ENCODE measurements around the gene FCAR.
"Not testable (repeated sequence)": the region's sequence is repeated elsewhere in the genome, so short reads cannot be mapped to it uniquely, and the experiment has no call there.

FCAR gene

DNA sequence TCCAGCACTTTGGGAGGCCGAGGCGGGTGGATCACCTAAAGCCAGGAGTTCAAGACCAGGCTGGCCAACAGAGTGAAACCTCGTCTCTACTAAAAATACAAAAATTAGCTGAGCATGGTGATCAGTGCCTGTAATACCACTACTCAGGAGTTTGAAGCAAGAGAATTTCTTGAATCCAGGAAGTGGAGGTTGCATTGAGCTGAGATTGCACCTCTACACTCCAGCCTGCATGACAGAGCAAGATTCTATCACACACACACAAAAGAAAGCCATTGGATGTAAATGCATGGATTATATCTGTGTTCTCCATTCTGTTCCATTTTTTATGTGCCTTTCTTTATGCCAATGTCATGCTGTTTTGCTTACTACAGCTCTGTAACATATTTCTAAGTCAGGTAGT is 15.6 kb upstream of the FCAR start:
- not testable (repeated sequence) for H3K36me3 ChIP-seq (ENCODE audit: control insufficient read depth, low read depth, low read length); H3K27ac ChIP-seq (ENCODE audit: low read length); H3K4me3 ChIP-seq (ENCODE audit: low read length); H3K27me3 ChIP-seq (ENCODE audit: control insufficient read depth, insufficient read depth, low read length); H3K9ac ChIP-seq (ENCODE audit: low read length); H3K9me3 ChIP-seq (ENCODE audit: control insufficient read depth, low read depth, low read length); H3K4me1 ChIP-seq (ENCODE audit: control insufficient read depth, low read depth, low read length)

DNA sequence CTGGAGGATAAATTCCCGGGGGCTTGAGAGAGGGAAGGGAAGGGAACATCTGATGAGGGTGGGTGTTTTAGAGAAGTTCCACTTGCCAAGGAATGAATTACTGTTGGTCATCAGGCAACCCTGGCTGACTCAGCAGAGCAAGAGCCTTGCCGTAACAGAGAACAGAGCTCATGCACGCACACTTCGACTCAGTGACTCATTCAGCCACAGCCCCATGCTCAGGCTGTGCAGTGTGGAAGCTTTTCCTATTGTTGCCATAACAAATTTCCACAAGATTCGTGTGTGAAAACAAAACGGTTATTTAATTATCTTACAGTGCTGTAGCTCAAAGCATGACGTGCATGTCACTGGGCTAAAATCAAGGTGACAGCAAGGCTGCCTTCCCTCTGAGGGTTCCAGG is 14.6 kb upstream of the FCAR start:
- not testable (repeated sequence) for H3K27me3 ChIP-seq (ENCODE audit: control insufficient read depth, insufficient read depth, low read length); H3K4me1 ChIP-seq (ENCODE audit: control insufficient read depth, low read depth, low read length); H3K9ac ChIP-seq (ENCODE audit: low read length); H3K36me3 ChIP-seq (ENCODE audit: control insufficient read depth, low read depth, low read length); H3K9me3 ChIP-seq (ENCODE audit: control insufficient read depth, low read depth, low read length); H3K4me3 ChIP-seq (ENCODE audit: low read length); H3K27ac ChIP-seq (ENCODE audit: low read length)

DNA sequence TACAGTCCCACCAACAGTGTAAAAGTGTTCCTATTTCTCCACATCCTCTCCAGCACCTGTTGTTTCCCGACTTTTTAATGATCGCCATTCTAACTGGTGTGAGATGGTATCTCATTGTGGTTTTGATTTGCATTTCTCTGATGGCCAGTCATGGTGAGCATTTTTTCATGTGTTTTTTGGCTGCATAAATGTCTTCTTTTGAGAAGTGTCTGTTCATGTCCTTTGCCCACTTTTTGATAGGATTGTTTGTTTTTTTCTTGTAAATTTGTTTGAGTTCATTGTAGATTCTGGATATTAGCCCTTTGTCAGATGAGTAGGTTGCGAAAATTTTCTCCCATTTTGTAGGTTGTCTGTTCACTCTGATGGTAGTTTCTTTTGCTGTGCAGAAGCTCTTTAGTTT is 10.6 kb upstream of the FCAR start:
- H3K4me3 ChIP-seq (ENCODE audit: low read length); H3K4me1 ChIP-seq (ENCODE audit: control insufficient read depth, low read depth, low read length); H3K9me3 ChIP-seq (ENCODE audit: control insufficient read depth, low read depth, low read length); H3K9ac ChIP-seq (ENCODE audit: low read length); H3K36me3 ChIP-seq (ENCODE audit: control insufficient read depth, low read depth, low read length); H3K27ac ChIP-seq (ENCODE audit: low read length); H3K27me3 ChIP-seq (ENCODE audit: control insufficient read depth, insufficient read depth, low read length): not testable (repeated sequence)

DNA sequence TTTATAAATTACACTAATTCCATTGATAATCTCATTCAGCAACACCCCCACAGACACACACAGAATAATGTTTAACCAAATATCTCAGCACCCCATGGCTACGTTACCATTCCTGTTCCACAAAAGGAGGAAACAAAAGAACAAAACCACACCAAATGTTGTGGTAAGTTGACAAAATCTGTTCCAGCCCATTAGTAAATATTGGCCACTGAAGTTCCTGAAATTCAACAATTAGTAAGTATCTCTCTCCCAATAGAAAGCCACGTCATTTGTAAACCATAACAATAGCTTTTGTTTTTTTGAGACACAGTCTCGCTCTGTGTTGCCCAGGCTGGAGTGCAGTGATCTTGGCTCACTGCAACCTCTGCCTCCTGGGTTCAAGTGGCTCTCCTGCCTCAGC is 2.3 kb upstream of the FCAR start:
- Histone ChIP-seq H3K9me3 (ENCODE audit: control insufficient read depth, low read depth, low read length) (peaks cover 4% of the 10 kb centered on the region), H3K4me1 (ENCODE audit: control insufficient read depth, low read depth, low read length) (no peaks in the 10 kb centered on the region), H3K27me3 (ENCODE audit: control insufficient read depth, insufficient read depth, low read length) (no peaks in the 10 kb centered on the region), H3K27ac (ENCODE audit: low read length) (no peak overlapping the region), H3K9ac (ENCODE audit: low read length) (no peak overlapping the region), H3K4me3 (ENCODE audit: low read length) (no peak overlapping the region), H3K36me3 (ENCODE audit: control insufficient read depth, low read depth, low read length) (no peaks in the 10 kb centered on the region)

DNA sequence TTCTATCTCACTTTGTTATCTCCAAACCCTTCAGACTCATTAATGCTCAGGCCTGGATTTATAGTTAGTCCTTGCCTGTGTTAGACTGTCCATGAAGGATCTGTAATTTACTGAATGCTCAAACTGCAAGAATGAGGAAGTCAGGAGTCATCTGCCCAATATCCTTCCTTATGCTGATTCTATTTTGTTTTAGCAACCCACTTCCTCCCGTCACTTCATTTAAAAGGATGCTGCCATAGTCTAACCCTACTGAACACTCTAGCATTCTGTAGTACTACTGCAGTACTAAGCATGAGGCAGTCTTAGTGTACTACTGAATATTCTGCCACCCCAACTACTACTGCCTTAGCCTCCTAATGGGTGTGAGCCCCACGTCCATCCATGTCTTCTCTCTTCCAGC is 1.5 kb downstream of the FCAR start:
- Histone ChIP-seq H3K9me3 (ENCODE audit: control insufficient read depth, low read depth, low read length) (peaks cover 4% of the 10 kb centered on the region), H3K4me3 (ENCODE audit: low read length) (no peak overlapping the region), H3K36me3 (ENCODE audit: control insufficient read depth, low read depth, low read length) (no peaks in the 10 kb centered on the region), H3K27me3 (ENCODE audit: control insufficient read depth, insufficient read depth, low read length) (peaks cover 2% of the 10 kb centered on the region), H3K27ac (ENCODE audit: low read length) (no peak overlapping the region), H3K9ac (ENCODE audit: low read length) (no peak overlapping the region), H3K4me1 (ENCODE audit: control insufficient read depth, low read depth, low read length) (no peaks in the 10 kb centered on the region)

DNA sequence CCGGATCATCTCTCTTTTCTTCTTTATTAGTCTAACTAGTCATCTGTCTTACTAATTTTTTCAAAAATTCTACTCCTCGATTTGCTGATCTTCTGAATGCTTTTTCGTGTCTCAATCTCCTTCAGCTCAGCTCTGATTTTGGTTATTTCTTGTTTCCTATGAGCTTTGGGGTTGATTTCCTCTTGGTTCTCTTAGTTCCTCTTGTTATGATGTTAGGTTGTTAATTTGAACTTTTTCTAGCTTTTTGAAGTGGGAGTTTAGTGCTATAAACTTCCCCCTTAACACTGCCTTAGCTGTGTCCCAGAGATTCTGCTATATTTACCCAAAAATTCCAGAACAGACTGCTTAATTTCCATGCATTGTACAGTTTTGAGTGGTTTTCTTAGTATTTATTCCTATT is 3.4 kb downstream of the FCAR start:
- no peak overlapping the region for H3K27ac ChIP-seq (ENCODE audit: low read length)
- H3K27me3 ChIP-seq (ENCODE audit: control insufficient read depth, insufficient read depth, low read length) = peaks cover 9% of the 10 kb centered on the region
- no peaks in the 10 kb centered on the region for H3K4me1 ChIP-seq (ENCODE audit: control insufficient read depth, low read depth, low read length)
- H3K9me3 ChIP-seq (ENCODE audit: control insufficient read depth, low read depth, low read length) = no peaks in the 10 kb centered on the region
- no peak overlapping the region for H3K4me3 ChIP-seq (ENCODE audit: low read length)
- H3K36me3 ChIP-seq (ENCODE audit: control insufficient read depth, low read depth, low read length) = no peaks in the 10 kb centered on the region
- no peak overlapping the region for H3K9ac ChIP-seq (ENCODE audit: low read length)

DNA sequence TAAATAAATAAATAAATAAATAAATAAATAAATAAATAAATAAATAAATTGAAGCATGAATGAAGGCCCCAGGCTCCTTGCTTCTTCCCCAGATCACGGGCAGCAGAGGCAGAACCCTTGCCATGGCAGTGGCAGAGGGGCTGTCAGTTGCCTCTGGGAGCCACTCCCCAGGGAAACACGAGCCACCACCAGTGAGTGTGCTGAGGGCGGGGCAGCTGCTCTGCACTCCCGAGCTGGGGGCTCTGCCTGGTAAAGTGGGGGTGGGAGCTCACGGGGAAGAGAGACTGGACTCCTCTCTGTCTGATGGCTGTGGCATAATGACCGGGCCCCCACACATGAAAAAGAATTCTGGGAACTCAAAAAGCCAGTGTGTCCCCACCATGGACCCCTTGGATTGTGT is 7.8 kb downstream of the FCAR start:
- H3K9ac ChIP-seq (ENCODE audit: low read length) = no peak overlapping the region
- H3K27ac ChIP-seq (ENCODE audit: low read length) = no peak overlapping the region
- H3K9me3 ChIP-seq (ENCODE audit: control insufficient read depth, low read depth, low read length) = no peaks in the 10 kb centered on the region
- peaks cover 9% of the 10 kb centered on the region for H3K27me3 ChIP-seq (ENCODE audit: control insufficient read depth, insufficient read depth, low read length)
- no peaks in the 10 kb centered on the region for H3K4me1 ChIP-seq (ENCODE audit: control insufficient read depth, low read depth, low read length)
- no peaks in the 10 kb centered on the region for H3K36me3 ChIP-seq (ENCODE audit: control insufficient read depth, low read depth, low read length)
- no peak overlapping the region for H3K4me3 ChIP-seq (ENCODE audit: low read length)

DNA sequence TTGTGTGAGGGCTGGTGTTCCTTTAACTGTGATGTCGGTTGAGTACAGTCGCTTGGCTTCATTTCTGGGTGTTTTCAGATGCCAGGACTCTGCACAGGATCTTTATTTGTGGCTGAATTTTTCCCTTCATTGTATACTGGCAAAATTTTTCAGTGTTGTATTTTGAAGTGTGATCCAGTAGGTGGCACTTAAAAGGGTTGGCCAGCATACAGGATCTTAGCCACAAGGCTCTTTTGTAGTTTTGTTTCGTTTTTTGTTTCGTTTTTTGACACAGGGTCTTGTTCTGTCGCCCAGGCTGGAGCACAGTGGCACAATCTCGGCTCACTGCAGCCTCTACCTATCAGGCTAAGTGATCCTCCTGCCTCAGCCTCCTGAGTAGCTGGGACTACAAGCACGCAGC is 8.7 kb downstream of the FCAR start:
- no peak overlapping the region for H3K27ac ChIP-seq (ENCODE audit: low read length)
- no peaks in the 10 kb centered on the region for H3K36me3 ChIP-seq (ENCODE audit: control insufficient read depth, low read depth, low read length)
- H3K9me3 ChIP-seq (ENCODE audit: control insufficient read depth, low read depth, low read length) = no peaks in the 10 kb centered on the region
- no peak overlapping the region for H3K9ac ChIP-seq (ENCODE audit: low read length)
- H3K4me3 ChIP-seq (ENCODE audit: low read length) = no peak overlapping the region
- H3K4me1 ChIP-seq (ENCODE audit: control insufficient read depth, low read depth, low read length) = no peaks in the 10 kb centered on the region
- H3K27me3 ChIP-seq (ENCODE audit: control insufficient read depth, insufficient read depth, low read length) = peaks cover 9% of the 10 kb centered on the region

DNA sequence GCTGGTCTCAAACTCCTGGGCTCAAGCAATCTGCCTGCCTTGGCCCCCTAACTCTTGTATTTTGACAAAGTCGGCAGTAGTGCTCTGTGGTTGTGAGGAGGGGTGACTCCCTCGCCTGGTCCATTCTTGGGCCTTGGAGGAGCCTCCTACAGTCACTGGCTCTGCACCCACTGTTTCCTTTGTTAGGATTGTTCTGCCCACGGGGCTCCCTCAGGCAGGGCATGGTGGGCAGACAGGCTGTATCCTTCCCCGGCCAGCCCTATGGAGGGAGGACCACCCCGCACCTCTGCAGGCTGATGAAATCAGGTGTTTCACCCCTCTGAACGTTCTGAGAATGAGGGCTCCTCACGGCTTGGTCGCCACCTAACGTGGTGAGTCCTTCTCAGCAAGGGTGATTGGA is 9.2 kb downstream of the FCAR start:
- H3K4me1 ChIP-seq (ENCODE audit: control insufficient read depth, low read depth, low read length) = no peaks in the 10 kb centered on the region
- no peak overlapping the region for H3K9ac ChIP-seq (ENCODE audit: low read length)
- H3K27me3 ChIP-seq (ENCODE audit: control insufficient read depth, insufficient read depth, low read length) = peaks cover 9% of the 10 kb centered on the region
- no peaks in the 10 kb centered on the region for H3K36me3 ChIP-seq (ENCODE audit: control insufficient read depth, low read depth, low read length)
- no peak overlapping the region for H3K4me3 ChIP-seq (ENCODE audit: low read length)
- H3K27ac ChIP-seq (ENCODE audit: low read length) = no peak overlapping the region
- no peaks in the 10 kb centered on the region for H3K9me3 ChIP-seq (ENCODE audit: control insufficient read depth, low read depth, low read length)

DNA sequence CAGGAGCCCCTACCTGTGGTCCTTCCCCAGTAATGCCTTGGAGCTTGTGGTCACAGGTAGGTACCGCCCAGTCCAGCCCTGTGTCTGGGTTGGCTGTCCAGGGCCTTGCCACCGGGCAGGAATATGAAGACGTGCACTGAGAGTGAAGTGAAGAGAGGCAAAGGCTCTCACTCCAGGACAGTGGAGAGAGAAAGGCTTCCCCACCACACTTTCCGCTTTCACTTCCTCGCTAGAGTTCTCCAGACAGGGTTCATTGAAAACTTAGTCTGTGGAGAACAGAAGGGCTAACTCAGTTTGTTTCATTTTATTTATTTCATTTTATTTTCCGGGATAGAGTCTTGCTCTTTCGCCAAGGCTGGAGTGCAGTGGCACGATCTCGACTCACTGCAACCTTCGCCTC is 14.2 kb downstream of the FCAR start:
- Histone ChIP-seq H3K9me3 (ENCODE audit: control insufficient read depth, low read depth, low read length) (no peaks in the 10 kb centered on the region), H3K36me3 (ENCODE audit: control insufficient read depth, low read depth, low read length) (no peaks in the 10 kb centered on the region), H3K27ac (ENCODE audit: low read length) (no peak overlapping the region), H3K4me3 (ENCODE audit: low read length) (no peak overlapping the region), H3K27me3 (ENCODE audit: control insufficient read depth, insufficient read depth, low read length) (no peaks in the 10 kb centered on the region), H3K9ac (ENCODE audit: low read length) (no peak overlapping the region), H3K4me1 (ENCODE audit: control insufficient read depth, low read depth, low read length) (peaks cover 2% of the 10 kb centered on the region)

DNA sequence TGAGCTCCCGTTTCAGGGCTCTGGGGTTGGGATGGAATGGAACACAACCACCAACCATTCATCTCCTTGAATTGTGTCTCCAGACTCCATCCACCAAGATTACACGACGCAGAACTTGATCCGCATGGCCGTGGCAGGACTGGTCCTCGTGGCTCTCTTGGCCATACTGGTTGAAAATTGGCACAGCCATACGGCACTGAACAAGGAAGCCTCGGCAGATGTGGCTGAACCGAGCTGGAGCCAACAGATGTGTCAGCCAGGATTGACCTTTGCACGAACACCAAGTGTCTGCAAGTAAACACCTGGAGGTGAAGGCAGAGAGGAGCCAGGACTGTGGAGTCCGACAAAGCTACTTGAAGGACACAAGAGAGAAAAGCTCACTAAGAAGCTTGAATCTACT is 15.5 kb downstream of the FCAR start:
- no peaks in the 10 kb centered on the region for H3K27me3 ChIP-seq (ENCODE audit: control insufficient read depth, insufficient read depth, low read length)
- H3K9ac ChIP-seq (ENCODE audit: low read length) = no peak overlapping the region
- no peaks in the 10 kb centered on the region for H3K9me3 ChIP-seq (ENCODE audit: control insufficient read depth, low read depth, low read length)

DNA sequence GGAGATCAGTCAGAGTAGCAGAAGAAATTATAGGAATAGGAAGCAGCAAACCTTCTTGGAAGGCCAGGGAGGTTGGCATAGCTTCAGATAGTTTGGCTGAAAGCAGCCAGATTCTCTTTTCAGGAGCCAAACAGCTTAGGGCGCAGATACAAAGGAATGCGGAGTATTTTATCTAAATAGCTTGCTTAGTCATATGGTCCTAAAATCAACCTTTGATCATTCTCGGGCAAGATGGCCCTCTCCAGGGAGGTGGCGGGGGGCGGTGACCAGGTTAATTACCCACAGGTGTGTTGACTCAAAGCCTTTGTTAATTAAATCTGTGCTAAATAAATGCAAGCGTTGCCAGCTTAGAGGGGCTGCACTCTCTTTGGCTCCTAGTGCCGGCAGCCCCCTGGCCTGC is 19.4 kb downstream of the FCAR start:
- no peak overlapping the region for H3K9ac ChIP-seq (ENCODE audit: low read length)
- H3K4me3 ChIP-seq (ENCODE audit: low read length) = no peak overlapping the region
- H3K36me3 ChIP-seq (ENCODE audit: control insufficient read depth, low read depth, low read length) = no peaks in the 10 kb centered on the region
- H3K9me3 ChIP-seq (ENCODE audit: control insufficient read depth, low read depth, low read length) = no peaks in the 10 kb centered on the region
- H3K27ac ChIP-seq (ENCODE audit: low read length) = no peak overlapping the region
- H3K4me1 ChIP-seq (ENCODE audit: control insufficient read depth, low read depth, low read length) = peaks cover 3% of the 10 kb centered on the region
- no peaks in the 10 kb centered on the region for H3K27me3 ChIP-seq (ENCODE audit: control insufficient read depth, insufficient read depth, low read length)

More for the DNA sequence above, 15.5 kb downstream of the FCAR start:
- H3K27ac ChIP-seq (ENCODE audit: low read length) = no peak overlapping the region
- peaks cover 3% of the 10 kb centered on the region for H3K4me1 ChIP-seq (ENCODE audit: control insufficient read depth, low read depth, low read length)
- H3K4me3 ChIP-seq (ENCODE audit: low read length) = no peak overlapping the region
- H3K36me3 ChIP-seq (ENCODE audit: control insufficient read depth, low read depth, low read length) = no peaks in the 10 kb centered on the region

DNA sequence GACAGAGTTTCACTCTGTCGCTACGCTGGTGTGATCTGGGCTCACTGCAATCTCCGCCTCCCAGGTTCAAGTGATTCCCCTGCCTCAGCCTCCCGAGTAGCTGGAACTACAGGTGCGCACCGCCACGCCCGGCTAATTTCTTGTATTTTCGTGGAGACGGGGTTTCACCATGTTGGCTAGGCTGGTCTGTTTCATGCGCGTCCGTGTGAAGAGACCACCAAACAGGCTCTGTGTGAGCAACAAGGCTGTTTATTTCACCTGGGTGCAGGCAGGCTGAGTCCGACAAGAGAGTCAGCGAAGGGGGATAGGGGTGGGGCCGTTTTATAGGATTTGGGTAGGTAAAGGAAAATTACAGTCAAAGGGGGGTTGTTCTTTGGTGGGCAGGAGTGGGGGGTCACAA is 20.1 kb downstream of the FCAR start:
- H3K9ac ChIP-seq (ENCODE audit: low read length) = not testable (repeated sequence)

More for the DNA sequence above, 20.1 kb downstream of the FCAR start:
- H3K27ac ChIP-seq (ENCODE audit: low read length); H3K27me3 ChIP-seq (ENCODE audit: control insufficient read depth, insufficient read depth, low read length); H3K9me3 ChIP-seq (ENCODE audit: control insufficient read depth, low read depth, low read length); H3K4me3 ChIP-seq (ENCODE audit: low read length); H3K4me1 ChIP-seq (ENCODE audit: control insufficient read depth, low read depth, low read length); H3K36me3 ChIP-seq (ENCODE audit: control insufficient read depth, low read depth, low read length): not testable (repeated sequence)
